GM12878 (cell line): ENCODE data around the gene RNF38. TPM values are rescaled to one million over a fixed set of nuclear protein-coding genes. Genes with fewer than 3 reads are reported as not detected.

Experiments
- BCL11A ChIP-seq: IDR thresholded peaks from 2 replicates; pipeline ENCODE4 v1.6.1; 2011; ENCODE audit warnings: low read depth, low read length
- BMI1 ChIP-seq: fragments of 450-650 bp; IDR thresholded peaks from 2 replicates; pipeline ENCODE4 v1.6.1; 2016; ENCODE audit warnings: mild to moderate bottlenecking, moderate library complexity, borderline replicate concordance
- CBX5 ChIP-seq: sonication (generic); IDR thresholded peaks from 2 replicates; pipeline ENCODE4 v1.6.1; 2016; ENCODE audit warnings: low read depth, moderate library complexity, mild to moderate bottlenecking, inconsistent platforms
- CHD2 ChIP-seq: IDR thresholded peaks from 2 replicates; pipeline ENCODE4 v1.6.1; 2011; ENCODE audit warnings: low read depth, low read length, improper control_type of control experiment, borderline replicate concordance
- EP300 ChIP-seq, 2 experiments: fragments of 150-350 bp in 1 of 2; IDR thresholded peaks; 2 replicates each; pipeline ENCODE4 v1.6.1; 2011 to 2012; ENCODE audit warnings: low read depth in 2 of 2, low read length in 2 of 2, borderline replicate concordance in 1 of 2, improper control_type of control experiment in 1 of 2, inconsistent platforms in 1 of 2; ENCODE audit not compliant: control insufficient read depth in 1 of 2
- EZH2 ChIP-seq: IDR thresholded peaks from 2 replicates; pipeline ENCODE4 v1.6.1; 2012; ENCODE audit warnings: low read depth, mild to moderate bottlenecking, control low read depth, inconsistent platforms, low read length, borderline replicate concordance; ENCODE audit not compliant: control insufficient read depth
- JUNB ChIP-seq: IDR thresholded peaks from 2 replicates; pipeline ENCODE4 v1.6.1; 2016; ENCODE audit warnings: antibody characterized with exemption, mild to moderate bottlenecking
- MTA3 ChIP-seq: IDR thresholded peaks from 2 replicates; pipeline ENCODE4 v1.6.1; 2012; ENCODE audit warnings: low read length, inconsistent platforms, borderline replicate concordance
- NFXL1 ChIP-seq: fragments of 450-650 bp; IDR thresholded peaks from 2 replicates; pipeline ENCODE4 v1.6.1; 2017; ENCODE audit warnings: antibody characterized with exemption, mild to moderate bottlenecking, borderline replicate concordance
- SPI1 ChIP-seq: IDR thresholded peaks from 2 replicates; pipeline ENCODE4 v1.6.1; 2011; ENCODE audit warnings: low read depth, mild to moderate bottlenecking, low read length, moderate library complexity, borderline replicate concordance; ENCODE audit not compliant: insufficient read depth
- TARDBP ChIP-seq: IDR thresholded peaks from 2 replicates; pipeline ENCODE4 v1.6.1; 2016; ENCODE audit warnings: borderline replicate concordance
- TCF7 ChIP-seq: IDR thresholded peaks from 2 replicates; pipeline ENCODE4 v1.6.1; 2014; ENCODE audit warnings: antibody characterized with exemption, borderline replicate concordance
- YY1 ChIP-seq: IDR thresholded peaks from 2 replicates; pipeline ENCODE4 v1.6.1; 2011; ENCODE audit warnings: low read depth, mild to moderate bottlenecking, low read length
- polyA plus RNA-seq, 11 experiments: library from polyadenylated mRNA; depleted of rRNA in 4 of 11; unstranded in 6 of 11; stranded (reverse) in 5 of 11; fragments of >200 nt; fragmentation: Nextera tagmentation in 4 of 11; fragmentation: Illumina TruSeq in 1 of 11; extraction: Ambion mirVana in 4 of 11; extraction: Trizol in 1 of 11; gene quantifications; 1 replicate in 1 of 11; 2 replicates in 10 of 11; pipeline versions ENCODE4 v1.2.1 to v1.2.3, GENCODE V29; 2011 to 2016; ENCODE audit warnings: inconsistent platforms in 2 of 11, missing spikeins in 2 of 11, low read depth in 1 of 11
- total RNA-seq, 4 experiments: library from RNA; depleted of rRNA in 3 of 4; stranded (reverse); fragments of >200 nt in 3 of 4; fragmentation: Illumina TruSeq in 1 of 4; extraction: Trizol in 1 of 4; gene quantifications; 2 replicates each; pipeline versions ENCODE4 v1.2.1 to v1.2.3, GENCODE V29; 2013 to 2021
- TF ChIP-seq, protein P1 (sequence below): IDR thresholded peaks from 2 replicates; pipeline ENCODE4 v1.6.1; 2012; ENCODE audit warnings: improper control_type of control experiment, low read depth, low read length; ENCODE audit not compliant: insufficient replicate concordance
- TF ChIP-seq, protein P2 (sequence below): fragments of 450-650 bp; IDR thresholded peaks from 2 replicates; pipeline ENCODE4 v1.6.1; 2017; ENCODE audit warnings: antibody characterized with exemption, mild to moderate bottlenecking, moderate library complexity
- TF ChIP-seq, protein P3 (sequence below): fragments of 450-650 bp; IDR thresholded peaks from 2 replicates; pipeline ENCODE4 v1.6.1; 2017; ENCODE audit warnings: mild to moderate bottlenecking, low read depth, inconsistent platforms; ENCODE audit not compliant: poor library complexity, severe bottlenecking

Gene RNF38
- total and polyA plus RNA-seq, 10 of the 15 experiments (the other 5 are each of a cell fraction or from before 2014, with no cell fraction given) = 5.1 to 34.7 (median 12.7) TPM

DNA sequence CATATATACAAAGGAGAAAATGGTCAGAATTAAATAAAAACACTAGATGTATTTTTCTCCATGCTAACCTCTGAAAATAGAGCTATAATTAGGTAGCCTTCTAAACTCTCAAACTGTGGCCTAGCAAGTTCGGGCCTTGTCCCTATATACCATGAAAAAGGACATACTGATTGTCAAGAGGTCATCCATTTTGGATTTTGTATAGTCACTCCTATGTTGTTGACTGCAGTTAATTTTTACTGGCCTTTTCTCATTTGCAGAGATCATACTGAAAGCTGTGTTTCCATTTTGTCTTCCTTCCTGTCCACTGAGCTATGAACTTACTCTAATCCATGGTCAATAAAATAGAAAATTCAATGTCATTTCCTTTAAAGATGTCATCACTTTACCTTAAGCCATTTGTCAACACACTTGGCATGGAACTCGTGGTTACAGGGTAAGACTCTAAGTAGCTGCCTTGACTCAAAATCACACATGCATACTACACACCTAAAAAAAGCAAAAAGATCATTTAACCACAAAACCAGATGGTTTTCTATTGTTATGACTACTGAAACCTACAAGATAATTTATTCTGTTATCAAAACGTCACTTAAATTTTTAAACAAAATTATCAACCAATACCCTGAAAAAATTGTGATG, 58.0 kb downstream of the RNF38 start (continued):
- TF ChIP-seq, protein P1, sequence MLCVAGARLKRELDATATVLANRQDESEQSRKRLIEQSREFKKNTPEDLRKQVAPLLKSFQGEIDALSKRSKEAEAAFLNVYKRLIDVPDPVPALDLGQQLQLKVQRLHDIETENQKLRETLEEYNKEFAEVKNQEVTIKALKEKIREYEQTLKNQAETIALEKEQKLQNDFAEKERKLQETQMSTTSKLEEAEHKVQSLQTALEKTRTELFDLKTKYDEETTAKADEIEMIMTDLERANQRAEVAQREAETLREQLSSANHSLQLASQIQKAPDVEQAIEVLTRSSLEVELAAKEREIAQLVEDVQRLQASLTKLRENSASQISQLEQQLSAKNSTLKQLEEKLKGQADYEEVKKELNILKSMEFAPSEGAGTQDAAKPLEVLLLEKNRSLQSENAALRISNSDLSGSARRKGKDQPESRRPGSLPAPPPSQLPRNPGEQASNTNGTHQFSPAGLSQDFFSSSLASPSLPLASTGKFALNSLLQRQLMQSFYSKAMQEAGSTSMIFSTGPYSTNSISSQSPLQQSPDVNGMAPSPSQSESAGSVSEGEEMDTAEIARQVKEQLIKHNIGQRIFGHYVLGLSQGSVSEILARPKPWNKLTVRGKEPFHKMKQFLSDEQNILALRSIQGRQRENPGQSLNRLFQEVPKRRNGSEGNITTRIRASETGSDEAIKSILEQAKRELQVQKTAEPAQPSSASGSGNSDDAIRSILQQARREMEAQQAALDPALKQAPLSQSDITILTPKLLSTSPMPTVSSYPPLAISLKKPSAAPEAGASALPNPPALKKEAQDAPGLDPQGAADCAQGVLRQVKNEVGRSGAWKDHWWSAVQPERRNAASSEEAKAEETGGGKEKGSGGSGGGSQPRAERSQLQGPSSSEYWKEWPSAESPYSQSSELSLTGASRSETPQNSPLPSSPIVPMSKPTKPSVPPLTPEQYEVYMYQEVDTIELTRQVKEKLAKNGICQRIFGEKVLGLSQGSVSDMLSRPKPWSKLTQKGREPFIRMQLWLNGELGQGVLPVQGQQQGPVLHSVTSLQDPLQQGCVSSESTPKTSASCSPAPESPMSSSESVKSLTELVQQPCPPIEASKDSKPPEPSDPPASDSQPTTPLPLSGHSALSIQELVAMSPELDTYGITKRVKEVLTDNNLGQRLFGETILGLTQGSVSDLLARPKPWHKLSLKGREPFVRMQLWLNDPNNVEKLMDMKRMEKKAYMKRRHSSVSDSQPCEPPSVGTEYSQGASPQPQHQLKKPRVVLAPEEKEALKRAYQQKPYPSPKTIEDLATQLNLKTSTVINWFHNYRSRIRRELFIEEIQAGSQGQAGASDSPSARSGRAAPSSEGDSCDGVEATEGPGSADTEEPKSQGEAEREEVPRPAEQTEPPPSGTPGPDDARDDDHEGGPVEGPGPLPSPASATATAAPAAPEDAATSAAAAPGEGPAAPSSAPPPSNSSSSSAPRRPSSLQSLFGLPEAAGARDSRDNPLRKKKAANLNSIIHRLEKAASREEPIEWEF = no peak
- TF ChIP-seq MTA3 = no peak
- TF ChIP-seq JUNB = peak; percentile 79
- no peak for TF ChIP-seq TARDBP
- 0 out of 4 replicates have a peak, but pooled peaks of 1 of the 2 experiments have one; percentile 20 for TF ChIP-seq EP300 (IDR thresholded peaks at IDR 0.05; ENCODE audit: borderline replicate concordance in 1 of 2, control insufficient read depth in 1 of 2, low read depth in 2 of 2, low read length in 2 of 2)
- no peak for TF ChIP-seq TCF7
- no peak for TF ChIP-seq BCL11A
- TF ChIP-seq BMI1 = no peak
- no peak for TF ChIP-seq SPI1
- TF ChIP-seq EZH2 = no peak
- TF ChIP-seq, protein P2, sequence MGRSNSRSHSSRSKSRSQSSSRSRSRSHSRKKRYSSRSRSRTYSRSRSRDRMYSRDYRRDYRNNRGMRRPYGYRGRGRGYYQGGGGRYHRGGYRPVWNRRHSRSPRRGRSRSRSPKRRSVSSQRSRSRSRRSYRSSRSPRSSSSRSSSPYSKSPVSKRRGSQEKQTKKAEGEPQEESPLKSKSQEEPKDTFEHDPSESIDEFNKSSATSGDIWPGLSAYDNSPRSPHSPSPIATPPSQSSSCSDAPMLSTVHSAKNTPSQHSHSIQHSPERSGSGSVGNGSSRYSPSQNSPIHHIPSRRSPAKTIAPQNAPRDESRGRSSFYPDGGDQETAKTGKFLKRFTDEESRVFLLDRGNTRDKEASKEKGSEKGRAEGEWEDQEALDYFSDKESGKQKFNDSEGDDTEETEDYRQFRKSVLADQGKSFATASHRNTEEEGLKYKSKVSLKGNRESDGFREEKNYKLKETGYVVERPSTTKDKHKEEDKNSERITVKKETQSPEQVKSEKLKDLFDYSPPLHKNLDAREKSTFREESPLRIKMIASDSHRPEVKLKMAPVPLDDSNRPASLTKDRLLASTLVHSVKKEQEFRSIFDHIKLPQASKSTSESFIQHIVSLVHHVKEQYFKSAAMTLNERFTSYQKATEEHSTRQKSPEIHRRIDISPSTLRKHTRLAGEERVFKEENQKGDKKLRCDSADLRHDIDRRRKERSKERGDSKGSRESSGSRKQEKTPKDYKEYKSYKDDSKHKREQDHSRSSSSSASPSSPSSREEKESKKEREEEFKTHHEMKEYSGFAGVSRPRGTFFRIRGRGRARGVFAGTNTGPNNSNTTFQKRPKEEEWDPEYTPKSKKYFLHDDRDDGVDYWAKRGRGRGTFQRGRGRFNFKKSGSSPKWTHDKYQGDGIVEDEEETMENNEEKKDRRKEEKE = no peak
- TF ChIP-seq CBX5 = no peak
- no peak for TF ChIP-seq NFXL1
- TF ChIP-seq CHD2 = no peak
- TF ChIP-seq YY1 = no peak
- TF ChIP-seq, protein P3, sequence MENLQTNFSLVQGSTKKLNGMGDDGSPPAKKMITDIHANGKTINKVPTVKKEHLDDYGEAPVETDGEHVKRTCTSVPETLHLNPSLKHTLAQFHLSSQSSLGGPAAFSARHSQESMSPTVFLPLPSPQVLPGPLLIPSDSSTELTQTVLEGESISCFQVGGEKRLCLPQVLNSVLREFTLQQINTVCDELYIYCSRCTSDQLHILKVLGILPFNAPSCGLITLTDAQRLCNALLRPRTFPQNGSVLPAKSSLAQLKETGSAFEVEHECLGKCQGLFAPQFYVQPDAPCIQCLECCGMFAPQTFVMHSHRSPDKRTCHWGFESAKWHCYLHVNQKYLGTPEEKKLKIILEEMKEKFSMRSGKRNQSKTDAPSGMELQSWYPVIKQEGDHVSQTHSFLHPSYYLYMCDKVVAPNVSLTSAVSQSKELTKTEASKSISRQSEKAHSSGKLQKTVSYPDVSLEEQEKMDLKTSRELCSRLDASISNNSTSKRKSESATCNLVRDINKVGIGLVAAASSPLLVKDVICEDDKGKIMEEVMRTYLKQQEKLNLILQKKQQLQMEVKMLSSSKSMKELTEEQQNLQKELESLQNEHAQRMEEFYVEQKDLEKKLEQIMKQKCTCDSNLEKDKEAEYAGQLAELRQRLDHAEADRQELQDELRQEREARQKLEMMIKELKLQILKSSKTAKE = no peak
